Keratinocyte (primary cell): ENCODE data around the gene TMEM184A. TPM values are rescaled to one million over a fixed set of nuclear protein-coding genes. Genes with fewer than 3 reads are reported as not detected.

Experiments used
- DNase-seq: peaks from one replicate; pipeline ENCODE4 v3.0.0-alpha.2; 2011; ENCODE audit warnings: low read depth, missing footprints, low spot score
- FAIRE-seq: peaks from 2 replicates; lab custom pipeline; 2011; peaks lifted over from hg19 to GRCh38; lab: Jason Lieb, UNC
- H2AFZ ChIP-seq: 2 replicates; pipeline ENCODE4 v1.6.0; 2012; ENCODE audit warnings: low read length, control low read depth, inconsistent platforms; ENCODE audit not compliant: control insufficient read depth
- H3K27ac ChIP-seq: 2 replicates; pipeline ENCODE4 v1.5.1; 2011; ENCODE audit warnings: low read length; ENCODE audit not compliant: control insufficient read depth, insufficient read depth
- H3K27me3 ChIP-seq: 3 replicates; pipeline ENCODE4 v1.6.0; 2011; ENCODE audit warnings: low read length; ENCODE audit not compliant: control insufficient read depth, insufficient read depth; ENCODE audit errors: extremely low read depth
- H3K36me3 ChIP-seq, 2 experiments: 2 replicates in 1 of 2; 3 replicates in 1 of 2; pipeline ENCODE4 v1.5.1; 2011; ENCODE audit warnings: low read length in 2 of 2, mild to moderate bottlenecking in 1 of 2; ENCODE audit not compliant: control insufficient read depth in 2 of 2, insufficient read depth in 2 of 2; ENCODE audit errors: extremely low read depth in 1 of 2
- H3K4me1 ChIP-seq: 3 replicates; pipeline ENCODE4 v1.5.1; 2011; ENCODE audit warnings: low read length; ENCODE audit not compliant: control insufficient read depth, insufficient read depth; ENCODE audit errors: extremely low read depth
- H3K4me2 ChIP-seq: 3 replicates; pipeline ENCODE4 v1.6.0; 2011; ENCODE audit warnings: low read depth, low read length; ENCODE audit not compliant: control insufficient read depth, insufficient read depth; ENCODE audit errors: extremely low read depth
- H3K4me3 ChIP-seq, 3 experiments: fragments of 200-600 bp in 1 of 3; sonication (generic) in 1 of 3; 2 replicates in 2 of 3; 3 replicates in 1 of 3; pipeline ENCODE4 v1.5.1; 2011 to 2016; ENCODE audit warnings: low read length in 3 of 3, mild to moderate bottlenecking in 3 of 3, control low read depth in 2 of 3, inconsistent platforms in 1 of 3, low read depth in 1 of 3, mixed read lengths in 1 of 3, mixed run types in 1 of 3, moderate library complexity in 1 of 3; ENCODE audit not compliant: control insufficient read depth in 2 of 3, insufficient read depth in 2 of 3; ENCODE audit errors: extremely low read depth in 1 of 3
- H3K79me2 ChIP-seq: 2 replicates; pipeline ENCODE4 v1.6.0; 2012; ENCODE audit warnings: low read length; ENCODE audit not compliant: control insufficient read depth, insufficient read depth
- H3K9ac ChIP-seq: 3 replicates; pipeline ENCODE4 v1.6.0; 2011; ENCODE audit warnings: low read length; ENCODE audit not compliant: control insufficient read depth, insufficient read depth; ENCODE audit errors: extremely low read depth
- H3K9me1 ChIP-seq: 3 replicates; pipeline ENCODE4 v1.6.0; 2011; ENCODE audit warnings: low read length; ENCODE audit not compliant: control insufficient read depth, insufficient read depth; ENCODE audit errors: extremely low read depth
- H3K9me3 ChIP-seq: 2 replicates; pipeline ENCODE4 v1.5.1; 2012; ENCODE audit warnings: low read depth, low read length; ENCODE audit not compliant: control insufficient read depth
- H4K20me1 ChIP-seq: 3 replicates; pipeline ENCODE4 v1.6.0; 2011; ENCODE audit warnings: low read length; ENCODE audit not compliant: control insufficient read depth, insufficient read depth; ENCODE audit errors: extremely low read depth
- EZH2 ChIP-seq: IDR thresholded peaks from one replicate; pipeline ENCODE4 v1.6.1; 2012; ENCODE audit warnings: inconsistent platforms, mild to moderate bottlenecking, low read length, moderate library complexity
- dilution Hi-C: fragments of 300-500 bp; cut with MboI; formaldehyde crosslinking; loops from one replicate; pipeline ENCODE4 v1.7.0; 2020; ENCODE audit warnings: low sequenced_read_pairs; ENCODE audit not compliant: extremely low pct_ligation_motif_present
- polyA plus RNA-seq, 5 experiments: library from polyadenylated mRNA; depleted of rRNA in 3 of 5; stranded (reverse) in 3 of 5; stranded (forward) in 1 of 5; unstranded in 1 of 5; fragments of >200 nt; gene quantifications; 1 replicate in 1 of 5; 2 replicates in 3 of 5; 3 replicates in 1 of 5; pipeline versions ENCODE4 v1.2.1 to v1.2.3, GENCODE V29; 2011 to 2012; ENCODE audit warnings: missing spikeins in 2 of 5, low read depth in 1 of 5, low replicate concordance in 1 of 5
- TF ChIP-seq, protein P1 (sequence below), 3 experiments: IDR thresholded peaks in 1 of 3; conservative IDR thresholded peaks in 1 of 3; optimal IDR thresholded peaks in 1 of 3; 2 replicates in 2 of 3; 3 replicates in 1 of 3; pipeline versions ENCODE3 to v1.5.1; 2011; ENCODE audit warnings: low read length in 3 of 3, mild to moderate bottlenecking in 3 of 3, moderate library complexity in 2 of 3, control low read depth in 1 of 3, inconsistent platforms in 1 of 3; ENCODE audit not compliant: insufficient read depth in 2 of 3; ENCODE audit errors: extremely low read depth in 1 of 3

Gene TMEM184A
- polyA plus RNA-seq, 1 donor (not counting 4 experiments of a cell fraction or from before 2014, with no cell fraction given): 2.9 TPM

DNA sequence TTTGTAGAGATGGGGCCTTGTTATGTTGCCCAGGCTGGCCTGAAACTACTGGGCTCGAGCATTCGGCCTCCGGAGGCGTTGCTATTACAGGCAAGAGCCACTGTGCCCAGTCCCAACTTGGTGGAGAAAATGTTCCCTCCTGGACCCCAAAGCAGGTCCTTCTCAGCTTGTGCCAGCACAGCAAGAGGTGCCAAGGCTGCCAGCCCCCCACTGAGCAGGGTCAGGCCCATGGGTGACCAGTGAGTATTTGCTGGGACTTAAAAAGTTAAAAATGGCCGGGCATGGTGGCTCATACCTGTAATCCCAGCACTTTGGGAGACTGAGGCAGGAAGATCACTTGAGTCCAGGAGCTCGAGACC is 20.9 kb downstream of the TMEM184A start:
- peaks cover 3% of the 10 kb centered on the region for H3K9me1 ChIP-seq
- peaks cover 18% of the 10 kb centered on the region for H4K20me1 ChIP-seq
- no peak overlapping the region for H3K4me2 ChIP-seq
- H3K27ac ChIP-seq: no peak overlapping the region
- peaks cover 47% of the 10 kb centered on the region for H3K4me1 ChIP-seq
- no peak overlapping the region for H3K9ac ChIP-seq
- H3K27me3 ChIP-seq: no peaks in the 10 kb centered on the region
- no peaks in the 10 kb centered on the region for H3K9me3 ChIP-seq
- H3K4me3 ChIP-seq: no peak overlapping the region
- DNase-seq (no peak), FAIRE-seq (no peak)
- no peak overlapping the region for H2AFZ ChIP-seq
- dilution Hi-C loops: no loop called here
- H3K79me2 ChIP-seq: peaks cover 69% of the 10 kb centered on the region
- peaks cover 8 to 9% of the 10 kb centered on the region in 2 experiments for H3K36me3 ChIP-seq
- TF ChIP-seq, protein P1, sequence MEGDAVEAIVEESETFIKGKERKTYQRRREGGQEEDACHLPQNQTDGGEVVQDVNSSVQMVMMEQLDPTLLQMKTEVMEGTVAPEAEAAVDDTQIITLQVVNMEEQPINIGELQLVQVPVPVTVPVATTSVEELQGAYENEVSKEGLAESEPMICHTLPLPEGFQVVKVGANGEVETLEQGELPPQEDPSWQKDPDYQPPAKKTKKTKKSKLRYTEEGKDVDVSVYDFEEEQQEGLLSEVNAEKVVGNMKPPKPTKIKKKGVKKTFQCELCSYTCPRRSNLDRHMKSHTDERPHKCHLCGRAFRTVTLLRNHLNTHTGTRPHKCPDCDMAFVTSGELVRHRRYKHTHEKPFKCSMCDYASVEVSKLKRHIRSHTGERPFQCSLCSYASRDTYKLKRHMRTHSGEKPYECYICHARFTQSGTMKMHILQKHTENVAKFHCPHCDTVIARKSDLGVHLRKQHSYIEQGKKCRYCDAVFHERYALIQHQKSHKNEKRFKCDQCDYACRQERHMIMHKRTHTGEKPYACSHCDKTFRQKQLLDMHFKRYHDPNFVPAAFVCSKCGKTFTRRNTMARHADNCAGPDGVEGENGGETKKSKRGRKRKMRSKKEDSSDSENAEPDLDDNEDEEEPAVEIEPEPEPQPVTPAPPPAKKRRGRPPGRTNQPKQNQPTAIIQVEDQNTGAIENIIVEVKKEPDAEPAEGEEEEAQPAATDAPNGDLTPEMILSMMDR (optimal IDR thresholded peaks at IDR 0.05 in 1 of 3, IDR thresholded peaks at IDR 0.05 in 1 of 3, conservative IDR thresholded peaks at IDR 0.05 in 1 of 3; ENCODE audit: extremely low read depth in 1 of 3, insufficient read depth in 2 of 3, low read length in 3 of 3): no peak
- no peak for TF ChIP-seq EZH2

DNA sequence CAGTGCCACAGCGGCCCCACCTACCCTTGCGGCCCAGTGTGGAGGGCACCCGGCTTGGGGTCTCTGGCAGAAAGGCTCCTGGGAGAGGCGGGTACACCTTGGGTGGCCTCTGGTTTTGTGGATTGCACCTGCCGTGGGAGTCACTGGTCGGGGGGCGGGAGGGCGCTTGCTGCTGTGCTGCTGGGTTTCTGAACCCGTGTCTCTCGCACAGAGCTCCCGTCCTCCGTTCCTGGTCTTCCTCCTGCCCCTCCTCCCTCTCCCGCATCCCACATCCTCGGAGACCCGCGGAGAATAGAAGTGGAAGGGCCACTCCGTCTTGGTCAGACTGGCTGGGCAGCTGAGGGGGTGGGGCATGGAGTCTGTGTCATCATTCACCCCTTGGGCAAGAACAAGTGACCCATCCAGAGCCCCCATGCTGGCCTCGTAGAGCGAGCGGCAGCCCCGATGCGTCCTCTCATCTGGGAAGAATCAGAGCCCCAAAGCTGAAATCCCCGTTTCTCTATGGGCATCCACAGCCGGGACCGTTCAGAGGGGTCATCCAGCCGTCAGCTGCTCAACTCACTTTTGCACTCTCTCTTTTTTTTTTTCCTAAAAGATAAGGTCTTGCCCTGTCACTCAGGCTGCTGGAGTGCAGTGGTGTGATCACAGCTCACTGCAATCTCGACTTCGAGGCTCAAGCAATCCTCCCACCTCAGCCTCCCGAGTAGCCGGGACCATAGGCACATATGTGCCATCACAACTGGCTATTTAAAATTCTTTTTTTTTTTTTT is 21.5 kb downstream of the TMEM184A start:
- dilution Hi-C loops: no loop called here
- DNase-seq (no peak), FAIRE-seq (no peak)
- Histone ChIP-seq H3K4me1 (peaks cover 47% of the 10 kb centered on the region), H4K20me1 (peaks cover 18% of the 10 kb centered on the region), H3K9ac (no peak overlapping the region), H3K79me2 (peaks cover 67% of the 10 kb centered on the region), H3K36me3 (peaks cover 8% of the 10 kb centered on the region in 2 experiments), H3K27ac (peak overlapping the region; percentile 20), H2AFZ (no peak overlapping the region), H3K9me3 (no peaks in the 10 kb centered on the region), H3K4me3 (no peak overlapping the region), H3K4me2 (peak overlapping the region; percentile 83), H3K9me1 (peaks cover 3% of the 10 kb centered on the region), H3K27me3 (no peaks in the 10 kb centered on the region)
- TF ChIP-seq, protein P1 (optimal IDR thresholded peaks at IDR 0.05 in 1 of 3, IDR thresholded peaks at IDR 0.05 in 1 of 3, conservative IDR thresholded peaks at IDR 0.05 in 1 of 3; ENCODE audit: extremely low read depth in 1 of 3, insufficient read depth in 2 of 3, low read length in 3 of 3): no peak
- no peak for TF ChIP-seq EZH2
